Measurements from ENCODE around the gene NEU1. TPM values are rescaled to one million over a fixed set of nuclear protein-coding genes. Genes with fewer than 3 reads are reported as not detected.
"Not testable (repeated sequence)": the region's sequence is repeated elsewhere in the genome, so short reads cannot be mapped to it uniquely, and the experiment has no call there.

NEU1 gene
- total and polyA plus RNA-seq, 2 of the 8 experiments (the other 6 are each of a cell fraction or from before 2014, with no cell fraction given) = 41.2 to 72.1 TPM

- H3K36me3 ChIP-seq (ENCODE audit: control insufficient read depth in 2 of 4, insufficient read depth in 4 of 4, low read length in 3 of 4); H3K4me3 ChIP-seq (ENCODE audit: extremely low read depth in 1 of 4, insufficient read depth in 2 of 4, low read depth in 3 of 4, low read length in 4 of 4); H3K9me3 ChIP-seq (ENCODE audit: insufficient read depth in 2 of 2, low read depth in 1 of 2, low read length in 1 of 2); H2BK15ac ChIP-seq (ENCODE audit: low read length); H4K91ac ChIP-seq (replicated peaks; ENCODE audit: insufficient read length, low read length); H2AK5ac ChIP-seq (ENCODE audit: low read depth, low read length); H3K79me1 ChIP-seq (ENCODE audit: low read depth, low read length); FAIRE-seq; H2BK120ac ChIP-seq (replicated peaks; ENCODE audit: low read depth, low read length); H2AFZ ChIP-seq (ENCODE audit: low read length); H2BK5ac ChIP-seq (ENCODE audit: low read depth, low read length); H3K23ac ChIP-seq (ENCODE audit: insufficient read length); H3K56ac ChIP-seq (replicated peaks; ENCODE audit: insufficient read length, low read depth, low read length); H4K20me1 ChIP-seq (replicated peaks in 1 of 2; ENCODE audit: control insufficient read depth in 1 of 2, insufficient read depth in 2 of 2, low read length in 2 of 2); H3K27ac ChIP-seq (ENCODE audit: low read depth, low read length); H3K27me3 ChIP-seq (replicated peaks in 1 of 4; ENCODE audit: control insufficient read depth in 3 of 4, extremely low read depth in 1 of 4, insufficient read depth in 3 of 4, low read length in 3 of 4); H3K4ac ChIP-seq (replicated peaks; ENCODE audit: insufficient read length, low read depth, low read length); H3K14ac ChIP-seq (ENCODE audit: insufficient read length); H2BK20ac ChIP-seq (ENCODE audit: low read length); H3K23me2 ChIP-seq (ENCODE audit: low read depth, low read length); H3K4me1 ChIP-seq (replicated peaks in 1 of 4; ENCODE audit: control insufficient read depth in 3 of 4, insufficient read depth in 4 of 4, low read length in 3 of 4); DNase-seq (ENCODE audit: low read depth in 1 of 2, low spot score in 2 of 2); H3K79me2 ChIP-seq (ENCODE audit: control insufficient read depth in 1 of 2, insufficient read depth in 2 of 2, low read length in 2 of 2); H3K9ac ChIP-seq (replicated peaks in 1 of 4; ENCODE audit: extremely low read depth in 1 of 4, low read depth in 3 of 4, low read length in 3 of 4); H2BK12ac ChIP-seq (ENCODE audit: low read depth, low read length); H4K8ac ChIP-seq (ENCODE audit: extremely low read depth, insufficient read depth, low read length); H3K18ac ChIP-seq (ENCODE audit: extremely low read depth, low read length); H4K5ac ChIP-seq (ENCODE audit: insufficient read length, low read depth, low read length); H3K4me2 ChIP-seq (ENCODE audit: insufficient read depth in 1 of 2, low read depth in 2 of 2, low read length in 2 of 2): not testable (repeated sequence)
- ChIA-PET CTCF (ENCODE audit: partially characterized antibody) (interaction anchor here (0.6 to 1.4 kb wide), 4 partner anchors 8 to 312 kb away, joined by 3 to 5 read pairs (median 4); no protein-coding TSS in a partner anchor), POLR2A (ENCODE audit: partially characterized antibody) (interaction anchor here (0.6 to 1.5 kb wide), 4 partner anchors 15 to 192 kb away, joined by 3 to 4 read pairs (median 3); no protein-coding TSS in a partner anchor)
- WGBS, 2 experiments (ENCODE audit: extremely low coverage in 1 of 2, insufficient coverage in 1 of 2, insufficient read length in 1 of 2, insufficient replicate concordance in 2 of 2, low coverage in 1 of 2, low lambda C conversion rate in 2 of 2, missing lambda C conversion rate in 1 of 2) = 91% methylated on average over 5 of the region's 5 CpGs; no CpG with 5 or more reads in 1 of the 2 experiments
These were observed 45.6 kb upstream of the NEU1 start for GRCh38 chr6:31908255-31908654.
